Mucosa of rectum (tissue), 2 donors: Measurements from ENCODE around the gene TDRKH.
A peak's percentile ranks its signal among the peaks of the same experiment; 100 is the strongest.
"Not testable (repeated sequence)": the region's sequence is repeated elsewhere in the genome, so short reads cannot be mapped to it uniquely, and the experiment has no call there.

Experiments
- H3K27ac ChIP-seq, 2 donors: one replicate each; pipeline ENCODE4 v1.7.0; 2013; ENCODE audit warnings: inconsistent platforms in 2 of 2, low read depth in 2 of 2, low read length in 2 of 2
- H3K27me3 ChIP-seq, 2 donors: one replicate each; pipeline ENCODE4 v1.7.0; 2013; ENCODE audit warnings: low read length in 2 of 2; ENCODE audit not compliant: control insufficient read depth in 2 of 2, insufficient read depth in 2 of 2
- H3K36me3 ChIP-seq, 2 donors: one replicate each; pipeline ENCODE4 v1.7.0; 2013; ENCODE audit warnings: low read length in 2 of 2; ENCODE audit not compliant: control insufficient read depth in 2 of 2, insufficient read depth in 2 of 2
- H3K4me1 ChIP-seq, 2 donors: one replicate each; pipeline ENCODE4 v1.7.0; 2013; ENCODE audit warnings: low read length in 2 of 2, mild to moderate bottlenecking in 1 of 2; ENCODE audit not compliant: control insufficient read depth in 2 of 2, insufficient read depth in 2 of 2
- H3K4me3 ChIP-seq, 2 donors: one replicate each; pipeline ENCODE4 v1.7.0; 2013; ENCODE audit warnings: low read length in 2 of 2
- H3K9ac ChIP-seq, 2 donors: one replicate each; pipeline ENCODE4 v1.7.0; 2013; ENCODE audit warnings: low read length in 2 of 2, low read depth in 1 of 2, mild to moderate bottlenecking in 1 of 2
- H3K9me3 ChIP-seq, 2 donors: one replicate each; pipeline ENCODE4 v1.7.0; 2013; ENCODE audit warnings: low read length in 2 of 2; ENCODE audit not compliant: control insufficient read depth in 2 of 2
- donor health status: healthy.
- donor health status: Normal muscosa, but diverticular disease.

Gene TDRKH

GRCh38 chr1:151741516-151741915, 48.8 kb downstream of the TDRKH start:
- Histone ChIP-seq H3K27ac (no peak overlapping the region), H3K4me1 (no peaks in the 10 kb centered on the region), H3K9me3 (peaks cover 3 to 7% of the 10 kb centered on the region in 2 donors), H3K9ac (no peak overlapping the region), H3K27me3 (no peaks in the 10 kb centered on the region), H3K4me3 (no peak overlapping the region), H3K36me3 (no peaks in the 10 kb centered on the region)

- peaks cover 3 to 7% of the 10 kb centered on the region in 2 donors for H3K9me3 ChIP-seq
- H3K36me3 ChIP-seq: no peaks in the 10 kb centered on the region
- H3K27me3 ChIP-seq: no peaks in the 10 kb centered on the region
- no peak overlapping the region for H3K4me3 ChIP-seq
- H3K9ac ChIP-seq: no peak overlapping the region
- H3K27ac ChIP-seq: no peak overlapping the region
- H3K4me1 ChIP-seq: no peaks in the 10 kb centered on the region
These were observed 50.5 kb downstream of the TDRKH start for GRCh38 chr1:151739590-151740355.

GRCh38 chr1:151737479-151737878, 52.8 kb downstream of the TDRKH start:
- H3K27me3 ChIP-seq: no peaks in the 10 kb centered on the region
- no peak overlapping the region for H3K4me3 ChIP-seq
- no peaks in the 10 kb centered on the region for H3K4me1 ChIP-seq
- H3K9ac ChIP-seq: no peak overlapping the region
- H3K36me3 ChIP-seq: no peaks in the 10 kb centered on the region
- peaks cover 3 to 7% of the 10 kb centered on the region in 2 donors for H3K9me3 ChIP-seq
- H3K27ac ChIP-seq: no peak overlapping the region

GRCh38 chr1:151737026-151737425, 53.3 kb downstream of the TDRKH start:
- Histone ChIP-seq H3K9ac (no peak overlapping the region), H3K27me3 (no peaks in the 10 kb centered on the region), H3K27ac (no peak overlapping the region), H3K9me3 (peaks cover 3 to 7% of the 10 kb centered on the region in 2 donors), H3K4me1 (no peaks in the 10 kb centered on the region), H3K36me3 (no peaks in the 10 kb centered on the region), H3K4me3 (no peak overlapping the region)

GRCh38 chr1:151733995-151734394, 56.3 kb downstream of the TDRKH start:
- not testable (repeated sequence) for H3K9ac ChIP-seq, H3K9me3 ChIP-seq, H3K4me3 ChIP-seq, H3K36me3 ChIP-seq, H3K27ac ChIP-seq, H3K27me3 ChIP-seq
- peaks cover 7 to 12% of the 10 kb centered on the region in 2 donors for H3K4me1 ChIP-seq

GRCh38 chr1:151733126-151733525, 57.2 kb downstream of the TDRKH start:
- H3K9me3 ChIP-seq: peaks cover 3 to 7% of the 10 kb centered on the region in 2 donors
- H3K9ac ChIP-seq: no peak overlapping the region
- peaks cover 9 to 14% of the 10 kb centered on the region in 2 donors for H3K4me1 ChIP-seq
- no peak overlapping the region for H3K4me3 ChIP-seq
- H3K27ac ChIP-seq: no peak overlapping the region
- H3K36me3 ChIP-seq: no peaks in the 10 kb centered on the region
- peaks cover 0 to 3% of the 10 kb centered on the region in 2 donors for H3K27me3 ChIP-seq

- peak overlapping the region in 1 of 2 donors; percentile 49 for H3K27ac ChIP-seq
- H3K9ac ChIP-seq: no peak overlapping the region
- peaks cover 24 to 28% of the 10 kb centered on the region in 2 donors for H3K4me1 ChIP-seq
- H3K27me3 ChIP-seq: peaks cover 0 to 3% of the 10 kb centered on the region in 2 donors
- H3K4me3 ChIP-seq: peak overlapping the region in 1 of 2 donors; percentile 49
- no peaks in the 10 kb centered on the region for H3K36me3 ChIP-seq
- no peaks in the 10 kb centered on the region for H3K9me3 ChIP-seq
These were observed 60.4 kb downstream of the TDRKH start for GRCh38 chr1:151729966-151730291.

GRCh38 chr1:151729157-151729965, 60.9 kb downstream of the TDRKH start:
- no peaks in the 10 kb centered on the region for H3K9me3 ChIP-seq
- peak overlapping the region in 1 of 2 donors; percentile 22 for H3K9ac ChIP-seq
- no peaks in the 10 kb centered on the region for H3K36me3 ChIP-seq
- H3K4me3 ChIP-seq: peak overlapping the region in 1 of 2 donors; percentile 49
- H3K27me3 ChIP-seq: peaks cover 0 to 3% of the 10 kb centered on the region in 2 donors
- peak overlapping the region; percentile 47 to 49 for H3K27ac ChIP-seq
- peaks cover 24 to 30% of the 10 kb centered on the region in 2 donors for H3K4me1 ChIP-seq

- Histone ChIP-seq H3K36me3 (no peaks in the 10 kb centered on the region), H3K4me1 (peaks cover 24 to 34% of the 10 kb centered on the region in 2 donors), H3K9me3 (no peaks in the 10 kb centered on the region), H3K27ac (no peak overlapping the region), H3K4me3 (no peak overlapping the region), H3K27me3 (peaks cover 0 to 3% of the 10 kb centered on the region in 2 donors), H3K9ac (no peak overlapping the region)
These were observed 61.9 kb downstream of the TDRKH start for GRCh38 chr1:151728151-151729054.
